Activated naive CD8-positive, alpha-beta T cell treated with anti-CD3 and anti-CD28 coated beads, Interleukin-2, amount 10 ng/mL, durations not matched to agents 7 days and 5 days (primary cell): ENCODE results near the gene ZMYND8. TPM values are rescaled to one million over a fixed set of nuclear protein-coding genes. Genes with fewer than 3 reads are reported as not detected.

Source experiments
- ATAC-seq: fragments of 150-1000 bp; cut with Tn5 transposase; one replicate; pipeline ENCODE4 v1.10.0; 2021; ENCODE audit warnings: low read depth, moderate library complexity
- POLR2A ChIA-PET: fragments of 350-600 bp; sonication (Branson Sonifier 250); formaldehyde crosslinking; loops from one replicate; lab custom pipeline; 2021; ENCODE audit warnings: antibody characterized with exemption; lab: Charles Lee
- DNase-seq: peaks from one replicate; pipeline ENCODE4 v3.0.0; 2021
- H3K27ac Mint-ChIP-seq: one replicate; pipeline ENCODE4 v1.8.0; 2022; ENCODE audit warnings: mild to moderate bottlenecking, mixed read lengths
- H3K27me3 Mint-ChIP-seq: one replicate; pipeline ENCODE4 v1.8.0; 2022; ENCODE audit warnings: mild to moderate bottlenecking, moderate library complexity, mixed read lengths
- H3K36me3 Mint-ChIP-seq: one replicate; pipeline ENCODE4 v1.8.0; 2021; ENCODE audit warnings: mild to moderate bottlenecking, mixed read lengths
- H3K4me1 Mint-ChIP-seq: one replicate; pipeline ENCODE4 v1.8.0; 2021; ENCODE audit warnings: mixed read lengths
- H3K4me3 Mint-ChIP-seq: one replicate; pipeline ENCODE4 v1.8.0; 2022; ENCODE audit warnings: mild to moderate bottlenecking, moderate library complexity, mixed read lengths
- H3K9me3 Mint-ChIP-seq: one replicate; pipeline ENCODE4 v1.8.0; 2021; ENCODE audit warnings: mixed read lengths
- total RNA-seq, 2 experiments: library from RNA; stranded (reverse); gene quantifications; one replicate each; pipeline ENCODE4 v1.2.3, GENCODE V29; 2021

The ZMYND8 gene
- total RNA-seq, 2 experiments from 2014 or later = 51.0 to 51.5 TPM

- ATAC-seq = no peak
Measured at GRCh38 chr20:47348539-47349142, 7.9 kb downstream of the ZMYND8 start.

GRCh38 chr20:47347661-47348435 is 8.7 kb downstream of the ZMYND8 start:
- ATAC-seq (no peak), DNase-seq (no peak)
- H3K27me3 Mint-ChIP-seq = no peaks in the 10 kb centered on the region
- no peaks in the 10 kb centered on the region for H3K9me3 Mint-ChIP-seq
- peaks cover 45% of the 10 kb centered on the region for H3K36me3 Mint-ChIP-seq
- peaks cover 24% of the 10 kb centered on the region for H3K4me1 Mint-ChIP-seq
- H3K27ac Mint-ChIP-seq = no peak overlapping the region
- no peak overlapping the region for H3K4me3 Mint-ChIP-seq
- POLR2A ChIA-PET = interaction anchor here (0.5 to 1.5 kb wide), 6 partner anchors 8 to 90 kb away, joined by 3 to 6 read pairs (median 4); partner anchors contain the start of gene ZMYND8

More at GRCh38 chr20:47348539-47349142, 7.9 kb downstream of the ZMYND8 start:
- Mint-ChIP-seq H3K27me3 (no peaks in the 10 kb centered on the region), H3K9me3 (no peaks in the 10 kb centered on the region), H3K27ac (no peak overlapping the region), H3K36me3 (peaks cover 42% of the 10 kb centered on the region), H3K4me1 (peaks cover 27% of the 10 kb centered on the region), H3K4me3 (no peak overlapping the region)
- DNase-seq = no peak
- POLR2A ChIA-PET = interaction anchor here (1.1 kb wide), 1 partner anchor 10 kb away, joined by 3 read pairs; no protein-coding TSS in a partner anchor

DNA sequence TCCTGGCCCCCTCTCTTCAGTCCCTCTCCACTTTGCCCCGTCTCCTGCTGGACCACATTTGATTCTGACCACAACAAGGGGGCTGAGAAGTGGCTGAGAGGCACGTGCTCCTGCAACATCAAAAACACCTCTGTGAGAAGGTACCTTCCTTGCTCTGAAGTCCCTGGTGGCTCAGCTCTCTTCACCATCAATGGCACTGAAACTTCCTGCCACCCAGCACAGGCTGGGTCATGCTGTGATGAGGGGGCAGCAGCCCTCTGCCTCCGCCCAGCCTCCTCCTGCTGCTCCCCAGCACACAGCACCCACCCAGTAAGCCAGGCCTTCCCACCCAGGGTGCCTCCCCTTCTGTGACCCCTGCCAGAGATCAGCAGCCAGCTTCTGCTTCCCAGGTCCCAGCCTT is 10.3 kb downstream of the ZMYND8 start:
- Mint-ChIP-seq H3K9me3 (no peaks in the 10 kb centered on the region), H3K4me3 (no peak overlapping the region), H3K4me1 (peaks cover 21% of the 10 kb centered on the region), H3K27ac (peak overlapping the region; percentile 46), H3K36me3 (peaks cover 37% of the 10 kb centered on the region), H3K27me3 (no peaks in the 10 kb centered on the region)
- POLR2A ChIA-PET = interaction anchor here (0.7 kb wide), 1 partner anchor 10 kb away, joined by 3 read pairs; the partner anchor contains the start of gene ZMYND8
- no peak for DNase-seq
- ATAC-seq = peak; percentile 63

DNA sequence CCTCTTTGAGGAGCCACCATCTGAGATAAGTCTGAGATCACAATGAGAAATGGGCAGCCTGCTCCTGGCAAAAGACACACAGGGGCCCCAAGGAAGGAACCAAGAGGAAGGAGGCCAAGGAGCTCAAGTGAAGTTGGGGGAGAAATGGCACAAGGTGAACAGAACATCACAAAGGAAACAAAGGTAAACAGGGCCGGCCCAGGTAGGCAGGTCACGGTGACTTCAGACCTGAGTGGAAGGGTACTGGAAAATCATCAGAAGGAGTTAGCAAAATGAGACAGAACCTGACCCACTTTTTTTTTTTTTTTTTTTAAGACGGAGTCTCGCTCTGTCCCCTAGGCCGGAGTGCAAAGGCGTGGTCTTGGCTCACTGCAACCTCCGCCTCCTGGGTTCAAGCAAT is 11.3 kb downstream of the ZMYND8 start:
- POLR2A ChIA-PET = no interaction called here
- H3K4me1 Mint-ChIP-seq = peaks cover 23% of the 10 kb centered on the region
- no peak for DNase-seq
- no peaks in the 10 kb centered on the region for H3K9me3 Mint-ChIP-seq
- peaks cover 41% of the 10 kb centered on the region for H3K36me3 Mint-ChIP-seq
- ATAC-seq = no peak
- no peak overlapping the region for H3K4me3 Mint-ChIP-seq
- H3K27ac Mint-ChIP-seq = peak overlapping the region; percentile 17
- no peaks in the 10 kb centered on the region for H3K27me3 Mint-ChIP-seq

DNA sequence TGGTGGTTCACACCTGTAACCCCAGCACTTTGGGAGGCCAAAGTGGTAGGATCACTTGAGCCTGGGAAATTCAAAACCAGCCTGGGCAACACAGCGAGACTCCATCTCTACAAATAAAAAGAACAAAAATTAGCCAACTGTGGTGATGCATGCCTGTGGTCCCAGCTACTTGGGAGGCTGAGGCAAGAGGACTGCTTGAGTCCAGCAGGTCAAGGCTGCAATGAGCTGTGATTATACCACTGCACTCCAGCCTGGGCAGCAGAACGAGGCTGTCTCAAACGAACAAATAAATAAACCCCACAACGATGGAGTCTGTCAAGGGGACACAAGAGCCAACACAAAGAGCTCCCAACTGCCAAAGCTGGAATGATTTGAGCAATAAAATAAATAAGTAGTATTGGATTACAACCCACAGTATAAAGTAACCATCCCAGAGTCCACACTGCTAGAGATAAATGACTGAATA is 13.5 kb downstream of the ZMYND8 start:
- peaks cover 43% of the 10 kb centered on the region for H3K36me3 Mint-ChIP-seq
- no peak for ATAC-seq
- peaks cover 24% of the 10 kb centered on the region for H3K4me1 Mint-ChIP-seq
- POLR2A ChIA-PET = interaction anchor here (0.6 kb wide), 1 partner anchor 338 kb away, joined by 3 read pairs; no protein-coding TSS in a partner anchor
- no peak overlapping the region for H3K27ac Mint-ChIP-seq
- H3K4me3 Mint-ChIP-seq = no peak overlapping the region
- no peak for DNase-seq
- no peaks in the 10 kb centered on the region for H3K27me3 Mint-ChIP-seq
- no peaks in the 10 kb centered on the region for H3K9me3 Mint-ChIP-seq

DNA sequence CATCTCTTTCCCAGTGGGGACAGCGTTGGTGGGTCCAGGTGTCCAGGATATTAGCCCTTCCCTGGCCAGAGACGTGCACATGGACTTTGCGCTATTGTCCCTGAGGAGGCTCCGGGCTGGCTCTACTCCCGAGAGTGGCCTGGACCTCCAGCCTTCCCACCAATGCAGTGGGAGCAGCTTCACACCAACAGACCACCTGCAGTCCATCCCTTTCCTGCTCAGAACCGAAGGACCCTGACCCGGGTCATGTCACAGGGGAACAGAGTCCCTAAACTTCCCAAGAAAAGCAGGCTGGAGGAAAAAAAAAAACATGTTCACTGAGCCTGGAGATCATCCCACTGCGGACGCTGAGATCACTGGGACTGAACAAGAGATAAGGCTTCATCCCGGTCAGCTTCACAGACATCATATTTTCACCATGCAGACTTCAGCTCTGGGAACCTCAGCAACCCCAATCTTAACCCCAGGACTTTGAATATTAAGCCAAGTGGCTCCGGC is 18.3 kb downstream of the ZMYND8 start:
- no peak for ATAC-seq
- no peak overlapping the region for H3K27ac Mint-ChIP-seq
- no peak for DNase-seq
- H3K36me3 Mint-ChIP-seq = peaks cover 24% of the 10 kb centered on the region
- H3K27me3 Mint-ChIP-seq = no peaks in the 10 kb centered on the region
- peaks cover 19% of the 10 kb centered on the region for H3K4me1 Mint-ChIP-seq
- H3K9me3 Mint-ChIP-seq = no peaks in the 10 kb centered on the region
- POLR2A ChIA-PET = interaction anchor here (0.6 to 1.0 kb wide), 2 partner anchors 9 to 63 kb away, joined by 3 read pairs; no protein-coding TSS in a partner anchor
- no peak overlapping the region for H3K4me3 Mint-ChIP-seq

- no peak overlapping the region for H3K27ac Mint-ChIP-seq
- peaks cover 23% of the 10 kb centered on the region for H3K36me3 Mint-ChIP-seq
- peaks cover 25% of the 10 kb centered on the region for H3K4me1 Mint-ChIP-seq
- H3K4me3 Mint-ChIP-seq = no peak overlapping the region
- POLR2A ChIA-PET = interaction anchor here (0.6 to 1.0 kb wide), 2 partner anchors 10 to 64 kb away, joined by 3 read pairs; no protein-coding TSS in a partner anchor
- H3K9me3 Mint-ChIP-seq = no peaks in the 10 kb centered on the region
- no peaks in the 10 kb centered on the region for H3K27me3 Mint-ChIP-seq
- ATAC-seq (no peak), DNase-seq (no peak)
Measured at GRCh38 chr20:47337413-47337812, 19.1 kb downstream of the ZMYND8 start.

- Mint-ChIP-seq H3K4me1 (peaks cover 32% of the 10 kb centered on the region), H3K27ac (no peak overlapping the region), H3K27me3 (no peaks in the 10 kb centered on the region), H3K9me3 (no peaks in the 10 kb centered on the region), H3K4me3 (no peak overlapping the region), H3K36me3 (peaks cover 30% of the 10 kb centered on the region)
- POLR2A ChIA-PET = no interaction called here
- DNase-seq (no peak), ATAC-seq (no peak)
Measured at GRCh38 chr20:47336129-47336754, 20.3 kb downstream of the ZMYND8 start.

- ATAC-seq (no peak), DNase-seq (no peak)
- H3K4me1 Mint-ChIP-seq = peaks cover 36% of the 10 kb centered on the region
- no peak overlapping the region for H3K27ac Mint-ChIP-seq
- no peaks in the 10 kb centered on the region for H3K27me3 Mint-ChIP-seq
- H3K36me3 Mint-ChIP-seq = peaks cover 28% of the 10 kb centered on the region
- no peaks in the 10 kb centered on the region for H3K9me3 Mint-ChIP-seq
- POLR2A ChIA-PET = no interaction called here
- no peak overlapping the region for H3K4me3 Mint-ChIP-seq
Measured at GRCh38 chr20:47335251-47336128, 21.0 kb downstream of the ZMYND8 start.

GRCh38 chr20:47334022-47334551 is 22.4 kb downstream of the ZMYND8 start:
- DNase-seq (no peak), ATAC-seq (peak; percentile 61)
- Mint-ChIP-seq H3K27me3 (no peaks in the 10 kb centered on the region), H3K9me3 (no peaks in the 10 kb centered on the region), H3K4me3 (peak overlapping the region; percentile 2), H3K36me3 (peaks cover 30% of the 10 kb centered on the region), H3K4me1 (peaks cover 36% of the 10 kb centered on the region), H3K27ac (no peak overlapping the region)
- POLR2A ChIA-PET = no interaction called here

GRCh38 chr20:47332381-47333206 is 23.9 kb downstream of the ZMYND8 start:
- H3K4me3 Mint-ChIP-seq = no peak overlapping the region
- DNase-seq = no peak
- no peak overlapping the region for H3K27ac Mint-ChIP-seq
- ATAC-seq = no peak
- peaks cover 36% of the 10 kb centered on the region for H3K4me1 Mint-ChIP-seq
- H3K27me3 Mint-ChIP-seq = no peaks in the 10 kb centered on the region
- H3K9me3 Mint-ChIP-seq = no peaks in the 10 kb centered on the region
- peaks cover 34% of the 10 kb centered on the region for H3K36me3 Mint-ChIP-seq
- POLR2A ChIA-PET = interaction anchor here (0.7 kb wide), 1 partner anchor 99 kb away, joined by 3 read pairs; no protein-coding TSS in a partner anchor
